ENCODE data around the gene TMEM62. TPM values are rescaled to one million over a fixed set of nuclear protein-coding genes. Genes with fewer than 3 reads are reported as not detected.

TMEM62 gene
- total RNA-seq, 1 donor from 2014 or later, result 26.1 TPM

- DNase-seq (ENCODE audit: low read depth), result no peak
- no peak for TF ChIP-seq CTCF (IDR thresholded peaks at IDR 0.05; ENCODE audit: insufficient read depth, low read length, severe bottlenecking)
- no peak for FAIRE-seq
- no peak overlapping the region for H3K4me3 ChIP-seq (ENCODE audit: low read depth, low read length)
- no peaks in the 10 kb centered on the region for H3K36me3 ChIP-seq (ENCODE audit: control insufficient read depth, insufficient read depth, low read length)
- no peaks in the 10 kb centered on the region for H3K27me3 ChIP-seq (ENCODE audit: control insufficient read depth, insufficient read depth, low read length)
These were observed 97.3 kb downstream of the TMEM62 start for GRCh38 chr15:43230640-43231115.

DNA sequence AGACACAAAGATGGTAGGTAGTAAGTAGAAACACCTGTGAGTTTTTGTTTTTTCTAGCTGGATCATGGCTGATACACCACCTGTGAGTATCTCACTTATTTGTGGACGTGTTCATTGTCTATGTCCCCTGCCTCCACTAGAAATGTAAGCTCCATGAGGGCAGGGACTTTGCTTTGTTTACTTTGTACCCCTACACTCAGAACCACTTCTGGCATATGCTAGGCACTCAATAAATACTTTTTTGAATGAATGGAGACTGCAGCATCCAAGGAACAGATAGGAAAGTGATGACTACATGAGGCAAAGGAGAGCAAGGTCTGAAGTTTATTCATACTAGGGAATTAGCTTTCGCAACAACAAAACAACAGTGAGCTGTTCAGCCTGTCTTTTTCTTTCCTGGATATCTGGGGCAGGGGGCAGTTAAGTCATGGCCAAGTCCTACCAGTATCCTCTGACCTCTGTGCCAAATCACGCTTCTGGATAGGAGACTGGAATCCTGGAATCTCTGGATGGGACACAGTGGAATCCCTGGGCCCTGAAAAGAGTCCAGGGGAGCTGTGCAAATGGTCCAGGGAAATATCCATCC, 99.0 kb downstream of the TMEM62 start:
- no peak for DNase-seq (ENCODE audit: low read depth)
- TF ChIP-seq CTCF (IDR thresholded peaks at IDR 0.05; ENCODE audit: insufficient read depth, low read length, severe bottlenecking), result no peak
- no peak for FAIRE-seq
- Histone ChIP-seq H3K4me3 (ENCODE audit: low read depth, low read length) (no peak overlapping the region), H3K36me3 (ENCODE audit: control insufficient read depth, insufficient read depth, low read length) (no peaks in the 10 kb centered on the region), H3K27me3 (ENCODE audit: control insufficient read depth, insufficient read depth, low read length) (no peaks in the 10 kb centered on the region)

Other genes starting within 250 kb of the TMEM62 start
- gene TTBK2, start 212.8 kb upstream of the TMEM62 start, total RNA-seq, result 7.9 and 8.8 TPM in 2 replicates
- gene UBR1, start 27.5 kb upstream of the TMEM62 start, total RNA-seq, result 15.9 and 18.4 TPM in 2 replicates
- 26.6 and 39.0 TPM in 2 replicates for gene CCNDBP1, start 51.8 kb downstream of the TMEM62 start, total RNA-seq
- gene EPB42, start 87.4 kb downstream of the TMEM62 start, total RNA-seq, result not detected in 2 replicates
- under 0.01 and 1.8 TPM in 2 replicates for gene TGM5, start 133.3 kb downstream of the TMEM62 start, total RNA-seq
- not detected in 2 replicates for gene TGM7, start 168.7 kb downstream of the TMEM62 start, total RNA-seq
- gene LCMT2, start 197.0 kb downstream of the TMEM62 start, total RNA-seq, result 5.4 and 11.3 TPM in 2 replicates
- gene ZSCAN29, start 237.5 kb downstream of the TMEM62 start, total RNA-seq, result 32.9 and 36.6 TPM in 2 replicates
- 13.7 and 17.4 TPM in 2 replicates for gene TUBGCP4, start 237.5 kb downstream of the TMEM62 start, total RNA-seq